Skeletal muscle satellite cell (primary cell): ENCODE data around the gene MROH8.

Experiments
- H3K27me3 ChIP-seq: 2 replicates; pipeline ENCODE4 v1.7.0; 2013; ENCODE audit warnings: low read length; ENCODE audit not compliant: control insufficient read depth, insufficient read depth
- H3K36me3 ChIP-seq: 2 replicates; pipeline ENCODE4 v1.7.0; 2013; ENCODE audit warnings: mild to moderate bottlenecking, control low read depth, low read length; ENCODE audit not compliant: insufficient read depth
- H3K4me1 ChIP-seq: 2 replicates; pipeline ENCODE4 v1.7.0; 2013; ENCODE audit warnings: low read length; ENCODE audit not compliant: control insufficient read depth, insufficient read depth
- H3K4me2 ChIP-seq: 2 replicates; pipeline ENCODE4 v1.7.0; 2013; ENCODE audit warnings: mild to moderate bottlenecking, low read length
- H3K4me3 ChIP-seq: 2 replicates; pipeline ENCODE4 v1.7.0; 2013; ENCODE audit warnings: low read length
- H3K9ac ChIP-seq: 2 replicates; pipeline ENCODE4 v1.7.0; 2013; ENCODE audit warnings: mild to moderate bottlenecking, low read depth, low read length, moderate library complexity
- H3K9me3 ChIP-seq: replicated peaks from 2 replicates; pipeline ENCODE4 v1.7.0; 2013; ENCODE audit warnings: mild to moderate bottlenecking, control low read depth, low read length

The MROH8 gene

DNA sequence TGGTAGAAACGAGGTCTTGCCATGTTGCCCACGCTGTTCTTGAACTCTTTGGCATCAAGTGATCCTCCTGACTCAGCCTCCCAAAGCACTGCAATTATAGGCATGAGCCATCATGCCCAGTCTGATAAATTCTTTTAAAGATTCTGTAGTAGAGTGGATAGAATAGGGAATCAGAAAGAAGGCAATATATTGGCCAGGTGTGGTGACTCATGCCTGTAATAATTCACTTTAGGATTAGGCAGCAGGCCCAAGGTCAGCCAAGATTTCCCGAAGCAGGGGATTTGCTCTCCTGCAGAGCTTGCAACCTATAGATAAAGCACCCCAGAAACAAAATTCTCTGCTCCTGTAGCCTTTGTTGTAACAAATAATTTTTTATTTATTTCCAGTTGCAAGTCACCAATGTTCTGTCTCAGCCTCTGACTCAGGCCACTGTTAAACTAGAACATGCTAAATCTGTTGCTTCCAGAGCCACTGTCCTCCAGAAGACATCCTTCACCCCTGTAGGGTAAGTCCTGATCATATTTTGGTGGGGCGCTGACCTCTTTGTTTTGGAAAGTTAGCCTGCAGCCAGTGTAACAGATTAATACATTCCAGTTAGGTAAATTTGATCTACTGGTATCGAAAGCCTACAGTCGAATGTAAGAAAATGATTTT, 30.4 kb upstream of the MROH8 start:
- Histone ChIP-seq H3K4me1 (no peaks in the 10 kb centered on the region), H3K4me2 (no peak overlapping the region), H3K4me3 (no peak overlapping the region), H3K9me3 (no peaks in the 10 kb centered on the region), H3K9ac (no peak overlapping the region), H3K27me3 (no peaks in the 10 kb centered on the region), H3K36me3 (peaks cover 68% of the 10 kb centered on the region)

- Histone ChIP-seq H3K4me2 (no peak overlapping the region), H3K4me1 (no peaks in the 10 kb centered on the region), H3K36me3 (peaks cover 68% of the 10 kb centered on the region), H3K27me3 (no peaks in the 10 kb centered on the region), H3K9me3 (no peaks in the 10 kb centered on the region), H3K4me3 (no peak overlapping the region), H3K9ac (no peak overlapping the region)
These were observed 29.8 kb upstream of the MROH8 start for GRCh38 chr20:37209193-37209592.

GRCh38 chr20:37207171-37207570, 27.8 kb upstream of the MROH8 start:
- no peaks in the 10 kb centered on the region for H3K27me3 ChIP-seq
- no peak overlapping the region for H3K9ac ChIP-seq
- no peak overlapping the region for H3K4me2 ChIP-seq
- H3K4me1 ChIP-seq: peaks cover under 1% of the 10 kb centered on the region
- no peak overlapping the region for H3K4me3 ChIP-seq
- H3K9me3 ChIP-seq: no peaks in the 10 kb centered on the region
- H3K36me3 ChIP-seq: peaks cover 60% of the 10 kb centered on the region

GRCh38 chr20:37205794-37206193, 26.4 kb upstream of the MROH8 start:
- Histone ChIP-seq H3K27me3 (no peaks in the 10 kb centered on the region), H3K4me1 (peaks cover 10% of the 10 kb centered on the region), H3K4me2 (no peak overlapping the region), H3K9ac (no peak overlapping the region), H3K36me3 (peaks cover 65% of the 10 kb centered on the region), H3K4me3 (no peak overlapping the region), H3K9me3 (no peaks in the 10 kb centered on the region)

DNA sequence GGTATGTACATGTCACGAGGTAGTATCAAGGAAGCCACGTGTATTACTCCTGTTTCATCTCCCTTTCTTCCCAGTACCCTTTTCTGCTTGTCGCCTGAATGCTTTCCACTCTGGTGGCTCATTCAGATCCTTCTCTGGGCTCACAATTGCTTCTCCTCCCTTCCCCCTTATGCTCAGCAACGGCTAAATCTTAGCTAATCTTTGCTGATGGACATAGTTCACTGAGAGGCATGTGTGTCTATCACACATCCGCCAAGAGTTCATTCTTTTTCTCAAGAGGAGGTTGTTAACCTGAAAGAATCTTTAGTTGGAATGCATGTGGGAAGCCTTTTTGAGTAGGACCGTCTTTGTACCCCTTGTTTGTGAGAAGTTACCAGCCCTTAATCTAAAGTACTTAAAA, 25.8 kb upstream of the MROH8 start:
- Histone ChIP-seq H3K9ac (no peak overlapping the region), H3K9me3 (no peaks in the 10 kb centered on the region), H3K4me1 (peaks cover 10% of the 10 kb centered on the region), H3K36me3 (peaks cover 70% of the 10 kb centered on the region), H3K4me3 (no peak overlapping the region), H3K4me2 (no peak overlapping the region), H3K27me3 (no peaks in the 10 kb centered on the region)

- Histone ChIP-seq H3K36me3 (peaks cover 70% of the 10 kb centered on the region), H3K4me1 (peaks cover 10% of the 10 kb centered on the region), H3K4me3 (no peak overlapping the region), H3K27me3 (no peaks in the 10 kb centered on the region), H3K9me3 (no peaks in the 10 kb centered on the region), H3K4me2 (no peak overlapping the region), H3K9ac (no peak overlapping the region)
These were observed 24.7 kb upstream of the MROH8 start for GRCh38 chr20:37204056-37204455.

DNA sequence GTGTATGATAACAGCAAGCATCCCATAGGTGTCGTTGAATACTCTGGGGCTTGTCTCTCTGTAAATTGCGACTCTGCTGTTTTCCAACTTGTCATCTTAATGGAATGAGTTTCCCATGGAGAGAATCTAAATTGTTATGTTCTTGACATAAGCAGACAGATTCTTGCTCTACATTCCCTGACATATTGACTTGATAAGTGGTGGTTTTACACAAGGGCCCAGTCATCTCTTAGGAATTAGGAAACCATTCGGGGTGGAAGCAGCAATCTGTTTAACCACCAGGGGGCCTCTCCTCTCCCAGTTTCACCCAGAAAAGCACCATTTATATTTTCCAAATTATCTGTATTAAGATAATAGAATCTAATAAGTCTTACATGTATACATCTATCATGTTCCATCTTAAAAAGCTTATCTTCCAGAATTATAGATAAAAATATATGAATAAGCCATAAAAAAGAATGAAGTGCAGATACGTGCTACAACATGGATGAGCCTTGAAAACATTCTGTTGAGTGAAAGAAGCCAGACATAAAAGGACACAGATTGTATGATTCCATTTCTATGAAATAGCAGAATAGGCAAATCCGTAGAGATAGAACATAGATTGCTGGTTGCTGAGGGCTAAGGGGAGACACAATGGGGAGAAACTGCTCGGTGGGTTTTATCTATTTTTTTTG, 23.1 kb upstream of the MROH8 start:
- Histone ChIP-seq H3K9ac (peak overlapping the region; percentile 76), H3K9me3 (no peaks in the 10 kb centered on the region), H3K4me1 (peaks cover 10% of the 10 kb centered on the region), H3K4me2 (peak overlapping the region; percentile 72), H3K36me3 (peaks cover 68% of the 10 kb centered on the region), H3K4me3 (no peak overlapping the region), H3K27me3 (no peaks in the 10 kb centered on the region)

DNA sequence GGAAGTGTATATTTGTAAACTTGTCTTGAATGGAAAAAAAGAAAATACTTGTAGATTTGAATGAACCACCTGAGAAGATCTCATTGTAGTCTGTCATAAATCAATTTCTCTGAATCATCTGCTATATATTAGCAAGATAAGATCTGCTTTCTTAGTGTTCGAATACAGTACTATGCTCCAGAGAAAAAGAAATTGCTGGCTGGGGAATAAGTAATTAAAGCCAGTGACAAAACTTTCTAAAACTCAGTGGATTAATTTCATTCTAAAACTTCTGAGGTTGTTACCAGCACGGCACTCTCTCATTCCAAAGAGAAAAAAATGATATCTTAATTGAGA, 22.4 kb upstream of the MROH8 start:
- Histone ChIP-seq H3K27me3 (no peaks in the 10 kb centered on the region), H3K4me2 (peak overlapping the region; percentile 72), H3K9ac (peak overlapping the region; percentile 76), H3K4me3 (no peak overlapping the region), H3K36me3 (peaks cover 65% of the 10 kb centered on the region), H3K4me1 (peaks cover 10% of the 10 kb centered on the region), H3K9me3 (no peaks in the 10 kb centered on the region)

GRCh38 chr20:37200926-37201826, 21.8 kb upstream of the MROH8 start:
- Histone ChIP-seq H3K4me3 (no peak overlapping the region), H3K9me3 (no peaks in the 10 kb centered on the region), H3K27me3 (no peaks in the 10 kb centered on the region), H3K4me1 (peaks cover 10% of the 10 kb centered on the region), H3K36me3 (peaks cover 68% of the 10 kb centered on the region), H3K4me2 (peak overlapping the region; percentile 72), H3K9ac (peak overlapping the region; percentile 76)

GRCh38 chr20:37200376-37200775, 21.0 kb upstream of the MROH8 start:
- Histone ChIP-seq H3K4me2 (no peak overlapping the region), H3K4me3 (no peak overlapping the region), H3K9ac (no peak overlapping the region), H3K9me3 (no peaks in the 10 kb centered on the region), H3K36me3 (peaks cover 60% of the 10 kb centered on the region), H3K27me3 (no peaks in the 10 kb centered on the region), H3K4me1 (peaks cover 10% of the 10 kb centered on the region)

- H3K36me3 ChIP-seq: peaks cover 47% of the 10 kb centered on the region
- H3K4me1 ChIP-seq: peaks cover 10% of the 10 kb centered on the region
- no peak overlapping the region for H3K4me2 ChIP-seq
- no peaks in the 10 kb centered on the region for H3K9me3 ChIP-seq
- no peaks in the 10 kb centered on the region for H3K27me3 ChIP-seq
- H3K4me3 ChIP-seq: no peak overlapping the region
- H3K9ac ChIP-seq: no peak overlapping the region
These were observed 19.7 kb upstream of the MROH8 start for GRCh38 chr20:37198932-37199660.
